AG04449 (cell line): ENCODE data around the gene PA2G4.
A peak's percentile ranks its signal among the peaks of the same experiment; 100 is the strongest.
"Not testable (repeated sequence)": the region's sequence is repeated elsewhere in the genome, so short reads cannot be mapped to it uniquely, and the experiment has no call there.

Experiments used
- CTCF ChIA-PET: fragments of 350-600 bp; formaldehyde crosslinking; extraction: SDS; loops from one replicate; lab custom pipeline; 2021; ENCODE audit warnings: antibody characterized with exemption; lab: Yijun Ruan, JAX
- POLR2A ChIA-PET: fragments of 400-600, 350-600 bp; formaldehyde crosslinking; extraction: SDS; loops from one replicate; lab custom pipeline; 2020; ENCODE audit warnings: antibody characterized with exemption, inconsistent platforms; lab: Yijun Ruan, JAX
- DNase-seq: peaks from one replicate; pipeline ENCODE4 v3.0.0-alpha.2; 2010; ENCODE audit warnings: low read depth, low spot score
- H3K4me3 ChIP-seq: 2 replicates; pipeline ENCODE4 v1.5.1; 2011; ENCODE audit warnings: low read depth, mild to moderate bottlenecking, control low read depth, low read length
- TF ChIP-seq, protein P1 (sequence below): IDR thresholded peaks from one replicate; pipeline ENCODE4 v1.5.1; 2011; ENCODE audit warnings: mild to moderate bottlenecking, moderate library complexity, low read length, control low read depth, inconsistent platforms; ENCODE audit not compliant: insufficient read depth; ENCODE audit errors: missing control alignments

Gene PA2G4

GRCh38 chr12:56104109-56104814 lies at the start of gene PA2G4:
Gene PA2G4 (plus strand): TSS chr12:56104559. CDS start chr12:56104738, 179 bp downstream.
- peak within 1 kb of the TSS; percentile 88 for H3K4me3 ChIP-seq
- peak; percentile 85 for DNase-seq
- POLR2A ChIA-PET = interaction anchor here (0.6 to 3.7 kb wide), 13 partner anchors 9 to 374 kb away, joined by 3 to 49 read pairs (median 4); partner anchors contain the start of genes ERBB3, ESYT1, ORMDL2 and RAB5B
- CTCF ChIA-PET = interaction anchor here (0.7 to 4.7 kb wide), 16 partner anchors 8 to 364 kb away, joined by 3 to 34 read pairs (median 4); partner anchors contain the start of genes ERBB3 and ZC3H10
- TF ChIP-seq, protein P1, sequence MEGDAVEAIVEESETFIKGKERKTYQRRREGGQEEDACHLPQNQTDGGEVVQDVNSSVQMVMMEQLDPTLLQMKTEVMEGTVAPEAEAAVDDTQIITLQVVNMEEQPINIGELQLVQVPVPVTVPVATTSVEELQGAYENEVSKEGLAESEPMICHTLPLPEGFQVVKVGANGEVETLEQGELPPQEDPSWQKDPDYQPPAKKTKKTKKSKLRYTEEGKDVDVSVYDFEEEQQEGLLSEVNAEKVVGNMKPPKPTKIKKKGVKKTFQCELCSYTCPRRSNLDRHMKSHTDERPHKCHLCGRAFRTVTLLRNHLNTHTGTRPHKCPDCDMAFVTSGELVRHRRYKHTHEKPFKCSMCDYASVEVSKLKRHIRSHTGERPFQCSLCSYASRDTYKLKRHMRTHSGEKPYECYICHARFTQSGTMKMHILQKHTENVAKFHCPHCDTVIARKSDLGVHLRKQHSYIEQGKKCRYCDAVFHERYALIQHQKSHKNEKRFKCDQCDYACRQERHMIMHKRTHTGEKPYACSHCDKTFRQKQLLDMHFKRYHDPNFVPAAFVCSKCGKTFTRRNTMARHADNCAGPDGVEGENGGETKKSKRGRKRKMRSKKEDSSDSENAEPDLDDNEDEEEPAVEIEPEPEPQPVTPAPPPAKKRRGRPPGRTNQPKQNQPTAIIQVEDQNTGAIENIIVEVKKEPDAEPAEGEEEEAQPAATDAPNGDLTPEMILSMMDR = no peak

DNA sequence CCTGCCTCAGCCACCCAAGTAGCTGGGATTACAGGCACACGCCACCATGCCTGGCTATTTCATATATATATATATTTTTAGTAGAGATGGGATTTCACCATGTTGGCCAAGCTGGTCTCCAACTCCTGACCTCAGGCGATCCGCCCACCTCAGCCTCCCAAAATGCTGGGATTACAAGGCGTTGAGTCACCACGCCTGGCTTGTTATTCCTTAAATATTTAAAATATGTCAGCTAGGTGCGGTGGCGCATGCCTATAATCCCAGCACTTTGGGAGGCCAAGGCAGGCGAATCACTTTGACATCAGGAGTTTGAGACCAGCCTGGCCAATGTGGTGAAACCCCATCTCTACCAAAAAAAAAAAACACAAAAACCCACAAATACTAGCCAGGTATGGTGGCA lies 44.4 kb upstream of the PA2G4 start:
- H3K4me3 ChIP-seq, POLR2A ChIA-PET, DNase-seq: not testable (repeated sequence)
- CTCF ChIA-PET = interaction anchor here (0.9 to 3.7 kb wide), 4 partner anchors 21 to 67 kb away, joined by 3 to 14 read pairs (median 6); partner anchors contain the start of gene PA2G4

GRCh38 chr12:56061982-56062381 lies 42.4 kb upstream of the PA2G4 start:
- CTCF ChIA-PET = interaction anchor here (0.9 to 3.7 kb wide), 7 partner anchors 8 to 324 kb away, joined by 3 to 14 read pairs (median 5); partner anchors contain the start of genes PA2G4 and SMARCC2
- POLR2A ChIA-PET = no interaction called here
- TF ChIP-seq, protein P1 = no peak
- no peak for DNase-seq
- H3K4me3 ChIP-seq = no peak overlapping the region

GRCh38 chr12:56062996-56063395 lies 41.4 kb upstream of the PA2G4 start:
- DNase-seq = no peak
- POLR2A ChIA-PET = interaction anchor here (0.5 kb wide), 1 partner anchor 15 kb away, joined by 3 read pairs; no protein-coding TSS in a partner anchor
- CTCF ChIA-PET = interaction anchor here (1.4 to 3.7 kb wide), 4 partner anchors 16 to 325 kb away, joined by 4 to 14 read pairs (median 6); partner anchors contain the start of gene PA2G4
- H3K4me3 ChIP-seq = no peak overlapping the region
- TF ChIP-seq, protein P1 = no peak

DNA sequence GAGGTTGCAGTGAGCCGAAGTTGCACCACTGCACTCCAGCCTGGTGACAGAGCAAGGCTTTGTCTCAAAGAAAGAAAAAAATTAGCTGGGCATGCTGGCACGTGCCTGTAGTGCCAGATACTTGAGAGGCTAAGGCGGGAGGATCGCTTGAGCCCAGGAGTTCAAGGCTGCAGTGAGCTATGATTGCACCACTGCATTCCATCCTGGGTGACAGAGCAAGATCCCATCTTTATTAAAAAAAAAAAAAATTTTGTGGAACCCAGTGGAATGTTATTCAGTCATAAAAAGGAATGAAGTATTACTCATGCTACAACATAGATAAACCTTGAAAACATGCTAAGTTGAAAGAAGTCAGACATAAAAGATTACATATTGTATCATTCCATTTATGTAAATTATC lies 32.7 kb upstream of the PA2G4 start:
- ChIA-PET CTCF (interaction anchor here (1.2 to 2.6 kb wide), 2 partner anchors 11 to 118 kb away, joined by 3 to 5 read pairs; partner anchors contain the start of gene SMARCC2), POLR2A (interaction anchor here (0.6 to 0.7 kb wide), 2 partner anchors 43 to 401 kb away, joined by 3 to 5 read pairs; no protein-coding TSS in a partner anchor)
- TF ChIP-seq, protein P1 = no peak
- H3K4me3 ChIP-seq = no peak overlapping the region
- DNase-seq = no peak

GRCh38 chr12:56074396-56074795 lies 30.0 kb upstream of the PA2G4 start:
- ChIA-PET CTCF (interaction anchor here (0.8 to 1.3 kb wide), 2 partner anchors 11 to 27 kb away, joined by 3 to 4 read pairs; no protein-coding TSS in a partner anchor), POLR2A (no interaction called here)
- no peak for DNase-seq
- TF ChIP-seq, protein P1 = no peak
- no peak overlapping the region for H3K4me3 ChIP-seq

- H3K4me3 ChIP-seq, POLR2A ChIA-PET, DNase-seq: not testable (repeated sequence)
- CTCF ChIA-PET = interaction anchor here (1.0 to 2.2 kb wide), 6 partner anchors 13 to 340 kb away, joined by 3 to 6 read pairs (median 4); partner anchors contain the start of gene PA2G4
Observed at GRCh38 chr12:56077966-56078365, 26.4 kb upstream of the PA2G4 start.
